ENCODE measurements around the gene COL4A3. TPM values are rescaled to one million over a fixed set of nuclear protein-coding genes. Genes with fewer than 3 reads are reported as not detected.

Gene COL4A3
- total RNA-seq, 1 donor from 2014 or later: 0.32 TPM

DNA sequence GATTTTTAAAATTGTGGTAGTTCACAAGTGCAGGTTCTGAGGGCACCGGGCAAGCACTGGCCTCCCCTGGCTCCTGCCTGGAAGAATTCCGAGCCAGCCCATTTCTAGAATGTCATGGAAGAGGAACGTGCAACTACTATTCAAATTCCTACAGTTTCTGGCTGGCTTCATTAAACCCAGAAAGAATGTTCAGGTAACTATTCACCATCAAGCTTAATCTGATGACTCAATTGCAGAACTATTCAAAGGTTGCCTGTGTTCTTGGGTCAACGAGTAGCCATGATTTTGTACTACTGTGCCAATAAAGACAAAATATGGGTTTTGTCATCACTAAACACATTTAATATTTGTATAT is 146.3 kb downstream of the COL4A3 start:
- no peak for DNase-seq (ENCODE audit: extremely low spot score, unreplicated experiment)
- no peak overlapping the region for H3K27ac Mint-ChIP-seq (ENCODE audit: unreplicated experiment)
- no peaks in the 10 kb centered on the region for H3K27me3 Mint-ChIP-seq (ENCODE audit: unreplicated experiment)
- no peak overlapping the region for H3K4me3 Mint-ChIP-seq (ENCODE audit: unreplicated experiment)
- H3K9me3 Mint-ChIP-seq (ENCODE audit: unreplicated experiment): no peaks in the 10 kb centered on the region
- no peaks in the 10 kb centered on the region for H3K4me1 Mint-ChIP-seq (ENCODE audit: unreplicated experiment)
- no peaks in the 10 kb centered on the region for H3K36me3 Mint-ChIP-seq (ENCODE audit: unreplicated experiment)
- TF ChIP-seq, protein P1, sequence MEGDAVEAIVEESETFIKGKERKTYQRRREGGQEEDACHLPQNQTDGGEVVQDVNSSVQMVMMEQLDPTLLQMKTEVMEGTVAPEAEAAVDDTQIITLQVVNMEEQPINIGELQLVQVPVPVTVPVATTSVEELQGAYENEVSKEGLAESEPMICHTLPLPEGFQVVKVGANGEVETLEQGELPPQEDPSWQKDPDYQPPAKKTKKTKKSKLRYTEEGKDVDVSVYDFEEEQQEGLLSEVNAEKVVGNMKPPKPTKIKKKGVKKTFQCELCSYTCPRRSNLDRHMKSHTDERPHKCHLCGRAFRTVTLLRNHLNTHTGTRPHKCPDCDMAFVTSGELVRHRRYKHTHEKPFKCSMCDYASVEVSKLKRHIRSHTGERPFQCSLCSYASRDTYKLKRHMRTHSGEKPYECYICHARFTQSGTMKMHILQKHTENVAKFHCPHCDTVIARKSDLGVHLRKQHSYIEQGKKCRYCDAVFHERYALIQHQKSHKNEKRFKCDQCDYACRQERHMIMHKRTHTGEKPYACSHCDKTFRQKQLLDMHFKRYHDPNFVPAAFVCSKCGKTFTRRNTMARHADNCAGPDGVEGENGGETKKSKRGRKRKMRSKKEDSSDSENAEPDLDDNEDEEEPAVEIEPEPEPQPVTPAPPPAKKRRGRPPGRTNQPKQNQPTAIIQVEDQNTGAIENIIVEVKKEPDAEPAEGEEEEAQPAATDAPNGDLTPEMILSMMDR (IDR thresholded peaks at IDR 0.05): no peak

DNA sequence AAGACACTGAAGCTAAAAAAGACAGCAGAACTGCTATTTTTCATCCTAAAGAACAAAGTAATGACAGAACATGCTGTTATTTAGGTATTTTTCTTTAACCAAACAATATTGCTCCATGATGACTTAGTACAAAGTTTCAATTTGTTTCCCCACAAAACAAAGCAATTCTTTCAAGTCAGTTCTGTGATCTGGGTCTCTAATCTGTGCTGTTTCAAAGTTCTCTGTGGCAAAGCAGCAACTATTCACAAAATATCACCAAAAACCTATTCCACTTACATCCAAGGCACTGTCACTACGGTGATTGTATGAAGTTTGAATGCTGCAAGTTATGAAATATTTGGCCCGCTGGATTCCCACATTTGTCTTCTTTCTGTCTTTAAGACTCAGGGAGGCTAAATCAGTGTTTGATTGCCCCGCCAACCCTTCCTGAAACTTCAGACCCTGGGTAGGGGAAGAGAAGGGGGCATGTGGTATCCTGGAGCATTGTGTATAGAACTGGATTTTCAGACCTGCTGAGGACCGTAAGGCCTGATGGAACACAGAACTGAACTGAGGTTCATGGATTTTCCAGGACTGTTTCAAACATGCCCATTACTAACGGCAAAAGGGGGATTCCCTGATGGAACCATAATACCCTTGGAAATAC is 147.6 kb downstream of the COL4A3 start:
- TF ChIP-seq, protein P1 (IDR thresholded peaks at IDR 0.05): no peak
- no peaks in the 10 kb centered on the region for H3K36me3 Mint-ChIP-seq (ENCODE audit: unreplicated experiment)
- DNase-seq (ENCODE audit: extremely low spot score, unreplicated experiment): no peak
- H3K27me3 Mint-ChIP-seq (ENCODE audit: unreplicated experiment): no peaks in the 10 kb centered on the region
- no peak overlapping the region for H3K27ac Mint-ChIP-seq (ENCODE audit: unreplicated experiment)
- H3K4me1 Mint-ChIP-seq (ENCODE audit: unreplicated experiment): no peaks in the 10 kb centered on the region
- H3K9me3 Mint-ChIP-seq (ENCODE audit: unreplicated experiment): no peaks in the 10 kb centered on the region
- H3K4me3 Mint-ChIP-seq (ENCODE audit: unreplicated experiment): no peak overlapping the region

GRCh38 chr2:227312579-227312978 is 148.2 kb downstream of the COL4A3 start:
- Mint-ChIP-seq H3K4me1 (ENCODE audit: unreplicated experiment) (no peaks in the 10 kb centered on the region), H3K27me3 (ENCODE audit: unreplicated experiment) (no peaks in the 10 kb centered on the region), H3K27ac (ENCODE audit: unreplicated experiment) (no peak overlapping the region), H3K36me3 (ENCODE audit: unreplicated experiment) (no peaks in the 10 kb centered on the region), H3K9me3 (ENCODE audit: unreplicated experiment) (no peaks in the 10 kb centered on the region), H3K4me3 (ENCODE audit: unreplicated experiment) (no peak overlapping the region)
- no peak for DNase-seq (ENCODE audit: extremely low spot score, unreplicated experiment)
- TF ChIP-seq, protein P1 (IDR thresholded peaks at IDR 0.05): no peak

- TF ChIP-seq, protein P1 (IDR thresholded peaks at IDR 0.05): no peak
- Mint-ChIP-seq H3K9me3 (ENCODE audit: unreplicated experiment) (no peaks in the 10 kb centered on the region), H3K4me1 (ENCODE audit: unreplicated experiment) (no peaks in the 10 kb centered on the region), H3K27me3 (ENCODE audit: unreplicated experiment) (no peaks in the 10 kb centered on the region), H3K27ac (ENCODE audit: unreplicated experiment) (no peak overlapping the region), H3K4me3 (ENCODE audit: unreplicated experiment) (no peak overlapping the region), H3K36me3 (ENCODE audit: unreplicated experiment) (no peaks in the 10 kb centered on the region)
- DNase-seq (ENCODE audit: extremely low spot score, unreplicated experiment): no peak
Observed at GRCh38 chr2:227313310-227313709, 148.9 kb downstream of the COL4A3 start.

GRCh38 chr2:227317834-227318233 is 153.4 kb downstream of the COL4A3 start:
- TF ChIP-seq, protein P1 (IDR thresholded peaks at IDR 0.05): no peak
- no peaks in the 10 kb centered on the region for H3K36me3 Mint-ChIP-seq (ENCODE audit: unreplicated experiment)
- no peak for DNase-seq (ENCODE audit: extremely low spot score, unreplicated experiment)
- H3K27me3 Mint-ChIP-seq (ENCODE audit: unreplicated experiment): no peaks in the 10 kb centered on the region
- H3K4me1 Mint-ChIP-seq (ENCODE audit: unreplicated experiment): no peaks in the 10 kb centered on the region
- no peak overlapping the region for H3K4me3 Mint-ChIP-seq (ENCODE audit: unreplicated experiment)
- H3K9me3 Mint-ChIP-seq (ENCODE audit: unreplicated experiment): peaks cover 11% of the 10 kb centered on the region
- no peak overlapping the region for H3K27ac Mint-ChIP-seq (ENCODE audit: unreplicated experiment)

Data from osteocyte (in vitro differentiated cells).